GM23248 (cell line): Measurements from ENCODE around the gene XPO1.

Source experiments
- EZH2 ChIP-seq: fragments of 200-600 bp; sonication (generic); IDR thresholded peaks from 2 replicates; pipeline ENCODE4 v1.6.1; 2018; ENCODE audit warnings: antibody characterized with exemption, mild to moderate bottlenecking; ENCODE audit not compliant: insufficient read depth, poor library complexity, severe bottlenecking
- EZH2phosphoT487 ChIP-seq: fragments of 200-600 bp; sonication (generic); IDR thresholded peaks from 2 replicates; pipeline ENCODE4 v1.6.1; 2018; ENCODE audit warnings: antibody characterized with exemption, moderate library complexity, mild to moderate bottlenecking, low read depth; ENCODE audit not compliant: insufficient read depth

DNA sequence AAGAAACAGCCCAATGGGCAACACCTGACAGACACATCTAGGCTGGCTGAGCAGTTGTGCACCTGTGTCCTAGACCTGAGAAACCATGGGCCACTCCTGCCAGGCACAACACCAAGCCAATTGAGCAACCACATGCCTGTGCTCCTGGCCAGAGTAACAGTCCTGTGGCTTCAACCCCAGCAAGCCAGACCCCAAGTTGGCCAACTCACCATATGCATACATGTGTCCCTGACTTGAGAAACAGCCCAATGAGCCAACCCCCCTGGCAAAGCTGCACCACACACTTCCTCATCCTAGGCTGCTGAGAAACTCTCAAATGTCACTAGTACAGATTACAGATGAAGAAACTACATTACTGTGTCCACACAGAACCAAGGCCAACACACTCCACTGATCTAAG lies 103.8 kb downstream of the XPO1 start:
- TF ChIP-seq EZH2phosphoT487 (no peak), EZH2 (no peak)
